ENCODE measurements around the gene COX15.

DNA sequence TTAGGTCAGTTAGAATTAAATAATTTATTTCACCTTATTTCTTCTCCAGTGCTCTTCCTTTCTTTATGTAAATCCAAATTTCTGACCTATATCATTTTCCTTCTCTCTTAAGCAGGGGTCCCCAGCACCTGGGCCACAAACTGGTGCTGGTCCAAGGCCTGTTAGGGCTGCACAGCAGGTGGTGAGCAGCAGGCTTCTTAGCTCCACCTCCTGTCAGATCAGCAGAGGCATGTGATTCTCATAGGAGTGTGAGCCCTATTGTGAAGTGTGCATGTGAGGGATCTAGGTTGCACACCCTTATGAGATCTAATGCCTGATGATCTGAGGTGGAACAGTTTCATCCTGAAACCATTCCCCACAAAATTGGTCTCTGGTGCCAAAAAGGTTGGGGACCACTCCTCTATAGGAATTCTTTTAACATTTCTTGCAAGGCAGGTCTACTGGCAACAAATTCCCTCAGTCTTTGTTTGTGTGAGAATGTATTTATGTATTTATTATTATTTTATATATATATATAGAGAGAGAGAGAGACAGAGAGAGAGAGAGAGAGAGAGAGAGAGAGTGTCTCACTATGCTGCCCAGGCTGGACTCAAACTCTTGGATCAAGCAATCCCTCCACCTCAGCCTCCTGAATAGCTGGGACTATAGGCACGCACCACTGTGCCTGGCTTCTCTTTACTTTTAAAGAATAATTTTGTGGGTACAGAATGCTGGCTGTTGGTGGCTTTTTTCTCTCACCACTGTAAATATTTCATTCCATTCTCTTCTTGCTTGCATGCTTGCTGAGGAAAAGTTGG lies 46.2 kb upstream of the COX15 start:
- TF ChIP-seq POLR2AphosphoS5 (IDR thresholded peaks at IDR 0.05) (no peak), EP300 (IDR thresholded peaks at IDR 0.05) (no peak), POLR2A (IDR thresholded peaks at IDR 0.05) (no peak)
- TF ChIP-seq, protein P1, sequence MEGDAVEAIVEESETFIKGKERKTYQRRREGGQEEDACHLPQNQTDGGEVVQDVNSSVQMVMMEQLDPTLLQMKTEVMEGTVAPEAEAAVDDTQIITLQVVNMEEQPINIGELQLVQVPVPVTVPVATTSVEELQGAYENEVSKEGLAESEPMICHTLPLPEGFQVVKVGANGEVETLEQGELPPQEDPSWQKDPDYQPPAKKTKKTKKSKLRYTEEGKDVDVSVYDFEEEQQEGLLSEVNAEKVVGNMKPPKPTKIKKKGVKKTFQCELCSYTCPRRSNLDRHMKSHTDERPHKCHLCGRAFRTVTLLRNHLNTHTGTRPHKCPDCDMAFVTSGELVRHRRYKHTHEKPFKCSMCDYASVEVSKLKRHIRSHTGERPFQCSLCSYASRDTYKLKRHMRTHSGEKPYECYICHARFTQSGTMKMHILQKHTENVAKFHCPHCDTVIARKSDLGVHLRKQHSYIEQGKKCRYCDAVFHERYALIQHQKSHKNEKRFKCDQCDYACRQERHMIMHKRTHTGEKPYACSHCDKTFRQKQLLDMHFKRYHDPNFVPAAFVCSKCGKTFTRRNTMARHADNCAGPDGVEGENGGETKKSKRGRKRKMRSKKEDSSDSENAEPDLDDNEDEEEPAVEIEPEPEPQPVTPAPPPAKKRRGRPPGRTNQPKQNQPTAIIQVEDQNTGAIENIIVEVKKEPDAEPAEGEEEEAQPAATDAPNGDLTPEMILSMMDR (IDR thresholded peaks at IDR 0.05), result no peak

Data from suprapubic skin (tissue), 4 donors.